Suppressor macrophage (primary cell): ENCODE data around the gene DZIP3.

ENCODE experiments used
- DNase-seq, 4 experiments: peaks; one replicate each; pipeline ENCODE4 v3.0.0-alpha.2; 2020 to 2022

Gene DZIP3

GRCh38 chr3:108698461-108698860 is 108.9 kb downstream of the DZIP3 start:
- no peak for DNase-seq

DNA sequence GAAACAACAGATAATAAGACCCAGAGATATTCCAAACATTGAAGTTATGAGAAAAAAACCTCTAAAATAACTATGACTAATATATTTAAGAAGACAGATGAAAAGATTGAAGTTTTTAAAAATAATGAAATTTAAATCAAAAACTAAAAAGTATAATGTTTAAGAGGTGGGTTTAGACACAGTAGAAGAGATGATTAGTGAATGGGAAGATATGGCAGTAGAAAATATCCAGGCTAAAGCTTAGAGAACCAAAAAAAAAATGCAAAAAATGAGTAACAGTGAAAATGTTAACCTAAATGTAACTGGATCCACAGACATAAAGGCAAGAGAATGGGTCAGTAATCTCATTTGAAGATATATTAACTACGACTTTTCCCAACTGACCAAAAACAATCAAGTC is 115.5 kb downstream of the DZIP3 start:
- no peak for DNase-seq

- DNase-seq: no peak
Observed at GRCh38 chr3:108713009-108713516, 123.5 kb downstream of the DZIP3 start.

GRCh38 chr3:108713816-108714215 is 124.3 kb downstream of the DZIP3 start:
- no peak for DNase-seq

DNA sequence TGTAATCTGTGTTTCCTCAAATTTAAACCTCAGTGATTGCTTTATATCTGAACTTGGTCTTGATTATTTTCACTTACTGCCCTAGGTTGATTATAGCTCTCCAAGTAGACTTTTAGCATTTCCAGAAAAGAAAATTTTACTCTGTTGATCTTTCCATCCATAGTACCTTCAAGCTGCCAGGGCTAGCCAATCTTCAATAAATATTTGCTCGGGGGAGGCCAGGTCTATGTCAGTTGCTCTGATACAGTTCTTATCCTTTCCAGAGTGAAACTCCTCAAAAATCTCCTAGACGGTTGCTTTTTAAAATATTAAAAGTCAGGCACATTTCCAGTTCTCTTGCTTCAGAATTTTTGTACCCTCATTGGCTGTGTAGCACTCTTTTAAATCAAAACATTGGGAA is 128.9 kb downstream of the DZIP3 start:
- no peak for DNase-seq

DNA sequence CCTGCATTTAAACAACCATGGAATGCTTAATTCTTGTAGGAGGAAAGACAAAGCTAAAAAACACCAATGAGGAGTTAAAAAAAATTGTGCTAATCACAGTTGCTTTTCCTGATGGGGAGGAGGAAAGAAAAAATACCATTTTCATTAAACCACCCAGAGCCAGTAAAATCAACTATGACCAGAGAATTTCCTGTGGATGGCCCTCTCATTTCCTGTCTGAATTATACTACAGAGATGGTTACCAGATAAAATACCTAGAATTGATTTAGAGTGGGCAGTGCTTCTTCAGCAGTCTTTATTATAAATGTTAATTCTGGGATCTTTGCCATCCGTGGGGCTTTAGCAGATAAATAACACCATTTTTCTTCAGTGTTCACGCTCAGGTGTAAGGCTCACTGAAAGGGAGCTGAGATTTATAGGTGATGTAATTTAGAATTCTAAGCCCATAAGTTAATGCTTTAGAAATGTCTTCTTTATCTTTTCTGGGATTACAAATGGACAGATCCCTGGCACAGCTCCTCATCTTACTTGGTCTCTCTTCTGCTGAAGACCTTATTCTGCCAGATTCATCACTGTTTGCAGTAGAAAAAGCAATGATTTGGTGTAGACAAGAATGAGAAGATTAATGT is 129.8 kb downstream of the DZIP3 start:
- no peak for DNase-seq

DNA sequence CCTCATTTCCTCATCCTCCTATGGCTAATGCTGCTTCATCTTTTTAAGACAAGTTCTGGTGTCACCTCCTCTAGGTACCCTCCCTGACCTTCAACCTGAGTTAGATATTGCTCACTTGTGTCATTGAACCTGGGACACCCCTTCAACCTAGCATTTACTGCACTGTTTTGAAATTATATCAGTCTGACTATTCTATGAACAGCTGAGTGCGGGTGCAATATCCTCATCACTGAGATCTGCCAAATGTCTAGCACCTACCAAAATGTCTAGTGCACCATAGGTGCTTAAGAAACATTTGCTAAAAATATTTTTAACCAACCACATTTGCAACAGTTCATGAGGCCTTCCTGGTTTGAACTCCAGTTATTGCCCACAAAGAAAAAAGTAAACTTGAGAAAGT is 133.2 kb downstream of the DZIP3 start:
- no peak for DNase-seq

- DNase-seq: no peak
Observed at GRCh38 chr3:108724101-108724500, 134.6 kb downstream of the DZIP3 start.

- DNase-seq: no peak
Observed at GRCh38 chr3:108728105-108728504, 138.6 kb downstream of the DZIP3 start.

DNA sequence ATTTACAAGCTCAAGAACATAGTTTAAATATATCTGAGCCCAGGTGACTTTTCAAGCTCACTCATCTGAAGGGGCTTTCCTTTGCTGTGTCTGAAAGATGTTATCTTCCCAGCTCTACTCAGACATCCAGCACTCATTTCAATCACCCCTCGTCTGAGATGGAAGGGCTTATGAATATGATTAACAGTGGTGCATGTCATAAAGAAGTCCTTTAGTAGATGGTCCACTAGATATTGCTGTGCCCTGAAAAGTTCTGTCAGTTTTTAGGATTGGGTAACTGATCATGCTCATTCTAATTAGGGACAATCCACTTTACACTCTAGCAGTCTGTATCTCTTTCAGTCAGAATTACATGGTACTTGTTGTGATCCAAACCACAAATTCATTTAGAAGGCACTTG is 139.4 kb downstream of the DZIP3 start:
- DNase-seq: no peak

- DNase-seq: no peak
Observed at GRCh38 chr3:108736821-108737220, 147.3 kb downstream of the DZIP3 start.

GRCh38 chr3:108742929-108743328 is 153.4 kb downstream of the DZIP3 start:
- no peak for DNase-seq
